Mucosa of rectum (tissue), 2 donors: ENCODE measurements around the gene CAMKMT.

ENCODE experiments used
- H3K27ac ChIP-seq, 2 donors: one replicate each; pipeline ENCODE4 v1.7.0; 2013; ENCODE audit warnings: inconsistent platforms in 2 of 2, low read depth in 2 of 2, low read length in 2 of 2
- H3K27me3 ChIP-seq, 2 donors: one replicate each; pipeline ENCODE4 v1.7.0; 2013; ENCODE audit warnings: low read length in 2 of 2; ENCODE audit not compliant: control insufficient read depth in 2 of 2, insufficient read depth in 2 of 2
- H3K36me3 ChIP-seq, 2 donors: one replicate each; pipeline ENCODE4 v1.7.0; 2013; ENCODE audit warnings: low read length in 2 of 2; ENCODE audit not compliant: control insufficient read depth in 2 of 2, insufficient read depth in 2 of 2
- H3K4me1 ChIP-seq, 2 donors: one replicate each; pipeline ENCODE4 v1.7.0; 2013; ENCODE audit warnings: low read length in 2 of 2, mild to moderate bottlenecking in 1 of 2; ENCODE audit not compliant: control insufficient read depth in 2 of 2, insufficient read depth in 2 of 2
- H3K4me3 ChIP-seq, 2 donors: one replicate each; pipeline ENCODE4 v1.7.0; 2013; ENCODE audit warnings: low read length in 2 of 2
- H3K9ac ChIP-seq, 2 donors: one replicate each; pipeline ENCODE4 v1.7.0; 2013; ENCODE audit warnings: low read length in 2 of 2, low read depth in 1 of 2, mild to moderate bottlenecking in 1 of 2
- H3K9me3 ChIP-seq, 2 donors: one replicate each; pipeline ENCODE4 v1.7.0; 2013; ENCODE audit warnings: low read length in 2 of 2; ENCODE audit not compliant: control insufficient read depth in 2 of 2
- donor health status: healthy.
- donor health status: Normal muscosa, but diverticular disease.

CAMKMT gene

GRCh38 chr2:44524347-44524926 is 162.7 kb downstream of the CAMKMT start:
- no peak overlapping the region for H3K9ac ChIP-seq
- no peaks in the 10 kb centered on the region for H3K4me1 ChIP-seq
- no peak overlapping the region for H3K4me3 ChIP-seq
- no peaks in the 10 kb centered on the region for H3K36me3 ChIP-seq
- H3K27me3 ChIP-seq, result no peaks in the 10 kb centered on the region
- no peak overlapping the region for H3K27ac ChIP-seq
- no peaks in the 10 kb centered on the region for H3K9me3 ChIP-seq

- H3K9ac ChIP-seq, result no peak overlapping the region
- H3K4me3 ChIP-seq, result no peak overlapping the region
- H3K36me3 ChIP-seq, result no peaks in the 10 kb centered on the region
- no peaks in the 10 kb centered on the region for H3K4me1 ChIP-seq
- no peaks in the 10 kb centered on the region for H3K9me3 ChIP-seq
- H3K27me3 ChIP-seq, result no peaks in the 10 kb centered on the region
- H3K27ac ChIP-seq, result no peak overlapping the region
Measured at GRCh38 chr2:44526352-44526751, 164.6 kb downstream of the CAMKMT start.

GRCh38 chr2:44528595-44528994 is 166.8 kb downstream of the CAMKMT start:
- Histone ChIP-seq H3K4me3 (no peak overlapping the region), H3K27ac (no peak overlapping the region), H3K27me3 (no peaks in the 10 kb centered on the region), H3K9ac (no peak overlapping the region), H3K9me3 (no peaks in the 10 kb centered on the region), H3K36me3 (no peaks in the 10 kb centered on the region), H3K4me1 (no peaks in the 10 kb centered on the region)

- Histone ChIP-seq H3K4me3 (no peak overlapping the region), H3K4me1 (no peaks in the 10 kb centered on the region), H3K36me3 (no peaks in the 10 kb centered on the region), H3K27ac (no peak overlapping the region), H3K9ac (no peak overlapping the region), H3K9me3 (no peaks in the 10 kb centered on the region), H3K27me3 (no peaks in the 10 kb centered on the region)
Measured at GRCh38 chr2:44529448-44529847, 167.7 kb downstream of the CAMKMT start.

GRCh38 chr2:44531289-44531688 is 169.5 kb downstream of the CAMKMT start:
- Histone ChIP-seq H3K4me1 (no peaks in the 10 kb centered on the region), H3K4me3 (no peak overlapping the region), H3K9me3 (no peaks in the 10 kb centered on the region), H3K27ac (no peak overlapping the region), H3K27me3 (no peaks in the 10 kb centered on the region), H3K9ac (no peak overlapping the region), H3K36me3 (no peaks in the 10 kb centered on the region)

- no peak overlapping the region for H3K27ac ChIP-seq
- no peaks in the 10 kb centered on the region for H3K9me3 ChIP-seq
- H3K36me3 ChIP-seq, result no peaks in the 10 kb centered on the region
Measured at GRCh38 chr2:44532031-44532430, 170.3 kb downstream of the CAMKMT start.

GRCh38 chr2:44533508-44533907 is 171.8 kb downstream of the CAMKMT start:
- no peak overlapping the region for H3K27ac ChIP-seq
- no peaks in the 10 kb centered on the region for H3K4me1 ChIP-seq
- no peak overlapping the region for H3K4me3 ChIP-seq
- no peak overlapping the region for H3K9ac ChIP-seq
- H3K9me3 ChIP-seq, result no peaks in the 10 kb centered on the region
- H3K36me3 ChIP-seq, result no peaks in the 10 kb centered on the region
- no peaks in the 10 kb centered on the region for H3K27me3 ChIP-seq

More at GRCh38 chr2:44532031-44532430, 170.3 kb downstream of the CAMKMT start:
- no peaks in the 10 kb centered on the region for H3K4me1 ChIP-seq
- H3K4me3 ChIP-seq, result no peak overlapping the region
- no peak overlapping the region for H3K9ac ChIP-seq
- H3K27me3 ChIP-seq, result no peaks in the 10 kb centered on the region

GRCh38 chr2:44535376-44535775 is 173.6 kb downstream of the CAMKMT start:
- H3K9ac ChIP-seq, result no peak overlapping the region
- H3K4me1 ChIP-seq, result no peaks in the 10 kb centered on the region
- no peaks in the 10 kb centered on the region for H3K27me3 ChIP-seq
- H3K27ac ChIP-seq, result no peak overlapping the region
- no peaks in the 10 kb centered on the region for H3K36me3 ChIP-seq
- H3K4me3 ChIP-seq, result no peak overlapping the region
- no peaks in the 10 kb centered on the region for H3K9me3 ChIP-seq

GRCh38 chr2:44537264-44537663 is 175.5 kb downstream of the CAMKMT start:
- Histone ChIP-seq H3K36me3 (no peaks in the 10 kb centered on the region), H3K9me3 (no peaks in the 10 kb centered on the region), H3K27ac (no peak overlapping the region), H3K9ac (no peak overlapping the region), H3K4me3 (no peak overlapping the region), H3K4me1 (no peaks in the 10 kb centered on the region), H3K27me3 (no peaks in the 10 kb centered on the region)

- H3K4me3 ChIP-seq, result no peak overlapping the region
- H3K36me3 ChIP-seq, result no peaks in the 10 kb centered on the region
- no peaks in the 10 kb centered on the region for H3K4me1 ChIP-seq
- H3K27me3 ChIP-seq, result no peaks in the 10 kb centered on the region
- H3K9ac ChIP-seq, result no peak overlapping the region
- H3K9me3 ChIP-seq, result no peaks in the 10 kb centered on the region
- H3K27ac ChIP-seq, result no peak overlapping the region
Measured at GRCh38 chr2:44542520-44542919, 180.8 kb downstream of the CAMKMT start.
